TTC549 (cell line): Measurements from ENCODE around the gene ARL14.

Source experiments
- FAIRE-seq: peaks from 2 replicates; lab custom pipeline; 2012; peaks lifted over from hg19 to GRCh38; lab: Jason Lieb, UNC

The ARL14 gene

GRCh38 chr3:160676547-160677303 lies at the start of gene ARL14:
Gene ARL14, plus strand, starts transcription at chr3:160677160. Its CDS starts 187 bp downstream, at chr3:160677347.
- FAIRE-seq = no peak

- FAIRE-seq = no peak
Measured at GRCh38 chr3:160629491-160629890, 47.5 kb upstream of the ARL14 start.

- no peak for FAIRE-seq
Measured at GRCh38 chr3:160633361-160634083, 43.4 kb upstream of the ARL14 start.

GRCh38 chr3:160635213-160635612 lies 41.7 kb upstream of the ARL14 start:
- no peak for FAIRE-seq

- FAIRE-seq = no peak
Measured at GRCh38 chr3:160637086-160637485, 39.9 kb upstream of the ARL14 start.

- no peak for FAIRE-seq
Measured at GRCh38 chr3:160638184-160638583, 38.8 kb upstream of the ARL14 start.

GRCh38 chr3:160641665-160642309 lies 35.2 kb upstream of the ARL14 start:
- FAIRE-seq = no peak

- no peak for FAIRE-seq
Measured at GRCh38 chr3:160643994-160644393, 33.0 kb upstream of the ARL14 start.

GRCh38 chr3:160644491-160644890 lies 32.5 kb upstream of the ARL14 start:
- no peak for FAIRE-seq

- no peak for FAIRE-seq
Measured at GRCh38 chr3:160648701-160649100, 28.3 kb upstream of the ARL14 start.

- no peak for FAIRE-seq
Measured at GRCh38 chr3:160649596-160649995, 27.4 kb upstream of the ARL14 start.

GRCh38 chr3:160653512-160653911 lies 23.4 kb upstream of the ARL14 start:
- FAIRE-seq = no peak

- FAIRE-seq = no peak
Measured at GRCh38 chr3:160660902-160661301, 16.1 kb upstream of the ARL14 start.

- no peak for FAIRE-seq
Measured at GRCh38 chr3:160661660-160662059, 15.3 kb upstream of the ARL14 start.

- no peak for FAIRE-seq
Measured at GRCh38 chr3:160665231-160665630, 11.7 kb upstream of the ARL14 start.

GRCh38 chr3:160665784-160666526 lies 11.0 kb upstream of the ARL14 start:
- FAIRE-seq = no peak

- FAIRE-seq = no peak
Measured at GRCh38 chr3:160667452-160667851, 9.5 kb upstream of the ARL14 start.

- no peak for FAIRE-seq
Measured at GRCh38 chr3:160668454-160668853, 8.5 kb upstream of the ARL14 start.

GRCh38 chr3:160671231-160671630 lies 5.7 kb upstream of the ARL14 start:
- FAIRE-seq = no peak

- FAIRE-seq = no peak
Measured at GRCh38 chr3:160671995-160672394, 5.0 kb upstream of the ARL14 start.

- no peak for FAIRE-seq
Measured at GRCh38 chr3:160673188-160673587, 3.8 kb upstream of the ARL14 start.

GRCh38 chr3:160675566-160676124 lies 1.3 kb upstream of the ARL14 start:
- no peak for FAIRE-seq
